Neural cell (in vitro differentiated cells): ENCODE data around the gene ARHGEF26. TPM values are rescaled to one million over a fixed set of nuclear protein-coding genes. Genes with fewer than 3 reads are reported as not detected.

Experiments used
- H2AFZ ChIP-seq: fragments of 200-600, 300-800 bp; sonication (generic), shearing (Covaris generic); 2 replicates; pipeline ENCODE4 v1.6.0; 2014; ENCODE audit warnings: low read depth, mild to moderate bottlenecking, antibody characterized with exemption, low read length, moderate library complexity
- H3F3A ChIP-seq: fragments of 200-600 bp; shearing (Covaris generic); 2 replicates; pipeline ENCODE4 v1.6.1; 2016; ENCODE audit warnings: mild to moderate bottlenecking, moderate library complexity, mixed read lengths, antibody characterized with exemption, low read length; ENCODE audit not compliant: insufficient read depth, poor library complexity, severe bottlenecking
- H3K27ac ChIP-seq: fragments of 200-600, 300-800 bp; sonication (generic), shearing (Covaris generic); 2 replicates; pipeline ENCODE4 v1.5.1; 2014; ENCODE audit warnings: mild to moderate bottlenecking, low read length, moderate library complexity
- H3K27me3 ChIP-seq: fragments of 300-800, 200-600 bp; sonication (generic), shearing (Covaris generic); 2 replicates; pipeline ENCODE4 v1.6.0; 2014; ENCODE audit warnings: mild to moderate bottlenecking, low read depth, low read length, moderate library complexity; ENCODE audit not compliant: insufficient read depth
- H3K36me3 ChIP-seq: fragments of 300-800, 200-600 bp; sonication (generic), shearing (Covaris generic); 2 replicates; pipeline ENCODE4 v1.5.1; 2014; ENCODE audit warnings: mild to moderate bottlenecking, antibody characterized with exemption, low read length, moderate library complexity; ENCODE audit not compliant: insufficient read depth
- H3K4me2 ChIP-seq: fragments of 300-800, 200-600 bp; sonication (generic), shearing (Covaris generic); 2 replicates; pipeline ENCODE4 v1.6.0; 2014; ENCODE audit warnings: mild to moderate bottlenecking, low read length
- H3K4me3 ChIP-seq: fragments of 300-800, 200-600 bp; sonication (generic), shearing (Covaris generic); 2 replicates; pipeline ENCODE4 v1.5.1; 2014; ENCODE audit warnings: mild to moderate bottlenecking, low read length, moderate library complexity
- H3K79me2 ChIP-seq: fragments of 200-600 bp; shearing (Covaris generic); replicated peaks from 2 replicates; pipeline ENCODE4 v1.6.0; 2014; ENCODE audit warnings: mild to moderate bottlenecking, low read length, moderate library complexity; ENCODE audit not compliant: insufficient read depth
- H3K9ac ChIP-seq: fragments of 300-800, 200-600 bp; sonication (generic), shearing (Covaris generic); 2 replicates; pipeline ENCODE4 v1.6.1; 2016; ENCODE audit warnings: mild to moderate bottlenecking, low read length, mixed read lengths
- H3K9me2 ChIP-seq: fragments of 200-600 bp; shearing (Covaris generic); 2 replicates; pipeline ENCODE4 v1.6.1; 2016; ENCODE audit warnings: mild to moderate bottlenecking, low read length, mixed read lengths; ENCODE audit not compliant: insufficient read depth
- H3K9me3 ChIP-seq: fragments of 200-600, 300-800 bp; sonication (generic), shearing (Covaris generic); 2 replicates; pipeline ENCODE4 v1.6.1; 2016; ENCODE audit warnings: mild to moderate bottlenecking, mixed run types, low read length, moderate library complexity, mixed read lengths
- H4K20me1 ChIP-seq: fragments of 200-600 bp; shearing (Covaris generic); 2 replicates; pipeline ENCODE4 v1.6.1; 2016; ENCODE audit warnings: mild to moderate bottlenecking, mixed run types; ENCODE audit not compliant: insufficient read depth
- CTCF ChIP-seq: fragments of 450-650 bp; IDR thresholded peaks from 2 replicates; pipeline ENCODE4 v1.5.1; 2014; ENCODE audit warnings: antibody characterized with exemption, mild to moderate bottlenecking, moderate library complexity; ENCODE audit not compliant: poor library complexity, severe bottlenecking
- EP300 ChIP-seq: fragments of 450-650 bp; conservative IDR thresholded peaks from 2 replicates; pipeline ENCODE4 v1.6.1; 2014; ENCODE audit warnings: antibody characterized with exemption, mild to moderate bottlenecking, moderate library complexity; ENCODE audit not compliant: poor library complexity, severe bottlenecking
- EZH2 ChIP-seq: fragments of 200-600, 300-800 bp; shearing (Covaris generic), sonication (generic); IDR thresholded peaks from 2 replicates; pipeline ENCODE4 v1.6.1; 2014; ENCODE audit warnings: antibody characterized with exemption, low read length, borderline replicate concordance, mild to moderate bottlenecking; ENCODE audit not compliant: insufficient read depth, poor library complexity, severe bottlenecking
- MXI1 ChIP-seq: fragments of 450-650 bp; conservative IDR thresholded peaks from 2 replicates; pipeline ENCODE4 v1.6.1; 2014; ENCODE audit warnings: antibody characterized with exemption, mild to moderate bottlenecking; ENCODE audit not compliant: poor library complexity, severe bottlenecking
- POLR2AphosphoS5 ChIP-seq: IDR thresholded peaks from 2 replicates; pipeline ENCODE4 v1.6.1; 2012
- RAD21 ChIP-seq: fragments of 450-650 bp; conservative IDR thresholded peaks from 2 replicates; pipeline ENCODE4 v1.6.1; 2014; ENCODE audit warnings: antibody characterized with exemption, mild to moderate bottlenecking, moderate library complexity
- REST ChIP-seq: IDR thresholded peaks from 2 replicates; pipeline ENCODE4 v1.6.1; 2012; ENCODE audit warnings: borderline replicate concordance
- SMC3 ChIP-seq: fragments of 450-650 bp; conservative IDR thresholded peaks from 2 replicates; pipeline ENCODE4 v1.6.1; 2014; ENCODE audit warnings: antibody characterized with exemption, mild to moderate bottlenecking, moderate library complexity; ENCODE audit not compliant: poor library complexity
- TAF1 ChIP-seq: IDR thresholded peaks from 2 replicates; pipeline ENCODE4 v1.6.1; 2012; ENCODE audit warnings: low read depth
- polyA plus RNA-seq: library from polyadenylated mRNA; depleted of rRNA; stranded (reverse); fragments of >200 nt; gene quantifications from 2 replicates; pipeline ENCODE4 v1.2.3, GENCODE V29; 2014

Gene ARHGEF26
- polyA plus RNA-seq, 1 donor from 2014 or later = 5.7 TPM

GRCh38 chr3:154095832-154096421, 25.3 kb upstream of the ARHGEF26 start:
- H4K20me1 ChIP-seq = no peaks in the 10 kb centered on the region

GRCh38 chr3:154098376-154098775, 22.8 kb upstream of the ARHGEF26 start:
- Histone ChIP-seq H4K20me1 (no peaks in the 10 kb centered on the region), H3K4me2 (no peak overlapping the region), H3K9ac (no peak overlapping the region), H3K79me2 (no peaks in the 10 kb centered on the region), H3K36me3 (no peaks in the 10 kb centered on the region), H3K9me3 (no peaks in the 10 kb centered on the region), H3K27me3 (no peaks in the 10 kb centered on the region), H3K9me2 (no peaks in the 10 kb centered on the region), H3K4me3 (no peak overlapping the region), H3K27ac (no peak overlapping the region), H3F3A (no peaks in the 10 kb centered on the region), H2AFZ (no peak overlapping the region)
- TF ChIP-seq POLR2AphosphoS5 (no peak), EP300 (no peak), EZH2 (no peak), REST (no peak), CTCF (no peak), MXI1 (no peak)

More at GRCh38 chr3:154095832-154096421, 25.3 kb upstream of the ARHGEF26 start:
- no peak overlapping the region for H3K27ac ChIP-seq
- no peaks in the 10 kb centered on the region for H3K36me3 ChIP-seq
- no peaks in the 10 kb centered on the region for H3F3A ChIP-seq
- no peaks in the 10 kb centered on the region for H3K9me2 ChIP-seq
- no peaks in the 10 kb centered on the region for H3K27me3 ChIP-seq
- H3K4me3 ChIP-seq = no peak overlapping the region
- no peaks in the 10 kb centered on the region for H3K79me2 ChIP-seq
- no peaks in the 10 kb centered on the region for H3K9me3 ChIP-seq
- H3K4me2 ChIP-seq = no peak overlapping the region
- no peak for TF ChIP-seq REST
- peak; percentile 71 for TF ChIP-seq RAD21
- peak; percentile 68 for TF ChIP-seq CTCF
- TF ChIP-seq TAF1 = no peak
- TF ChIP-seq EP300 = no peak
- no peak for TF ChIP-seq MXI1
- TF ChIP-seq SMC3 = peak; percentile 75
- no peak for TF ChIP-seq POLR2AphosphoS5
- no peak overlapping the region for H2AFZ ChIP-seq
- H3K9ac ChIP-seq = no peak overlapping the region
